ENCODE results near the gene TEX261.

GRCh38 chr2:70988151-70988550 is 6.5 kb downstream of the TEX261 start:
- TF ChIP-seq TAF1 (IDR thresholded peaks at IDR 0.05; ENCODE audit: borderline replicate concordance, insufficient read depth, low read length) (no peak), REST (IDR thresholded peaks at IDR 0.05; ENCODE audit: insufficient read depth in 1 of 2, low read depth in 2 of 2, low read length in 2 of 2) (no peak)

Measured in PFSK-1 (cell line).